CD14-positive monocyte (primary cell): ENCODE measurements around the gene ADAT1. TPM values are rescaled to one million over a fixed set of nuclear protein-coding genes. Genes with fewer than 3 reads are reported as not detected.

Experiments used
- DNase-seq, 3 donors: peaks; one replicate each; pipeline ENCODE4 v3.0.0-alpha.2; 2011 to 2022
- H2AFZ ChIP-seq: 2 replicates; pipeline ENCODE4 v1.6.0; 2012; ENCODE audit warnings: mild to moderate bottlenecking, low read depth, low read length, inconsistent platforms; ENCODE audit not compliant: insufficient read depth, poor library complexity, severe bottlenecking
- H3K27ac ChIP-seq, 2 donors: 1 replicate in 1 of 2; 2 replicates in 1 of 2; pipeline ENCODE4 v1.5.1; 2012 to 2013; ENCODE audit warnings: low read length in 2 of 2, control low read depth in 1 of 2, inconsistent platforms in 1 of 2, low read depth in 1 of 2, mild to moderate bottlenecking in 1 of 2
- H3K27me3 ChIP-seq, 2 donors: one replicate each; pipeline versions ENCODE4 v1.6.0 to v1.6.1; 2011 to 2013; ENCODE audit warnings: low read length in 2 of 2; ENCODE audit not compliant: control insufficient read depth in 2 of 2, insufficient read depth in 2 of 2
- H3K36me3 ChIP-seq, 2 donors: replicated peaks in 1 of 2; 1 replicate in 1 of 2; 2 replicates in 1 of 2; pipeline versions ENCODE4 v1.5.1 to v1.6.1; 2012 to 2013; ENCODE audit warnings: low read length in 2 of 2, control low read depth in 1 of 2, inconsistent platforms in 1 of 2, mild to moderate bottlenecking in 1 of 2; ENCODE audit not compliant: insufficient read depth in 2 of 2, control insufficient read depth in 1 of 2
- H3K4me1 ChIP-seq, 2 donors: 1 replicate in 1 of 2; 2 replicates in 1 of 2; pipeline versions ENCODE4 v1.5.1 to v1.6.1; 2012 to 2013; ENCODE audit warnings: low read length in 2 of 2, control low read depth in 1 of 2, inconsistent platforms in 1 of 2, mild to moderate bottlenecking in 1 of 2, moderate library complexity in 1 of 2; ENCODE audit not compliant: insufficient read depth in 2 of 2, control insufficient read depth in 1 of 2
- H3K4me2 ChIP-seq: replicated peaks from 2 replicates; pipeline ENCODE3; 2012; ENCODE audit warnings: low read length, moderate library complexity, mild to moderate bottlenecking; ENCODE audit not compliant: poor library complexity, severe bottlenecking; ENCODE audit errors: extremely low read depth
- H3K4me3 ChIP-seq, 3 experiments: fragments of 200-600 bp in 1 of 3; sonication (generic) in 1 of 3; replicated peaks in 1 of 3; 1 replicate in 2 of 3; 2 replicates in 1 of 3; pipeline ENCODE4 v1.5.1; 2011 to 2013; ENCODE audit warnings: low read length in 3 of 3, mild to moderate bottlenecking in 3 of 3, control low read depth in 2 of 3, low read depth in 2 of 3, inconsistent platforms in 1 of 3, moderate library complexity in 1 of 3
- H3K79me2 ChIP-seq: 2 replicates; pipeline ENCODE4 v1.6.0; 2012; ENCODE audit warnings: mild to moderate bottlenecking, control low read depth, inconsistent platforms, low read length, moderate library complexity; ENCODE audit not compliant: insufficient read depth
- H3K9ac ChIP-seq: 2 replicates; pipeline ENCODE4 v1.6.0; 2017; ENCODE audit warnings: low read length, mild to moderate bottlenecking; ENCODE audit not compliant: insufficient read depth, poor library complexity, severe bottlenecking
- H3K9me3 ChIP-seq, 2 donors: replicated peaks in 1 of 2; 1 replicate in 1 of 2; 2 replicates in 1 of 2; pipeline versions ENCODE4 v1.5.1 to v1.6.1; 2012 to 2013; ENCODE audit warnings: low read length in 2 of 2, control low read depth in 1 of 2; ENCODE audit not compliant: control insufficient read depth in 1 of 2, insufficient read depth in 1 of 2
- H4K20me1 ChIP-seq: 2 replicates; pipeline ENCODE4 v1.6.0; 2012; ENCODE audit warnings: mild to moderate bottlenecking, low read length, control low read depth, moderate library complexity; ENCODE audit not compliant: insufficient read depth
- H3K27ac Mint-ChIP-seq, 7 donors: one replicate each; pipeline ENCODE4 v1.8.0; 2020; ENCODE audit warnings: mild to moderate bottlenecking in 7 of 7, mixed read lengths in 7 of 7, moderate library complexity in 6 of 7, inconsistent platforms in 2 of 7
- H3K27me3 Mint-ChIP-seq, 3 donors: one replicate each; pipeline ENCODE4 v1.8.0; 2021 to 2022; ENCODE audit warnings: low read depth in 3 of 3, mild to moderate bottlenecking in 3 of 3, mixed read lengths in 3 of 3, moderate library complexity in 3 of 3, inconsistent platforms in 1 of 3
- H3K36me3 Mint-ChIP-seq, 2 donors: one replicate each; pipeline ENCODE4 v1.8.0; 2020; ENCODE audit warnings: mixed read lengths in 2 of 2, inconsistent platforms in 1 of 2, mild to moderate bottlenecking in 1 of 2
- H3K4me1 Mint-ChIP-seq: one replicate; pipeline ENCODE4 v1.8.0; 2020; ENCODE audit warnings: mild to moderate bottlenecking, mixed read lengths
- H3K4me3 Mint-ChIP-seq, 2 donors: one replicate each; pipeline ENCODE4 v1.8.0; 2020; ENCODE audit warnings: mild to moderate bottlenecking in 2 of 2, mixed read lengths in 2 of 2, moderate library complexity in 1 of 2
- H3K9me3 Mint-ChIP-seq, 7 donors: one replicate each; pipeline ENCODE4 v1.8.0; 2020 to 2022; ENCODE audit warnings: mixed read lengths in 7 of 7, mild to moderate bottlenecking in 6 of 7, moderate library complexity in 6 of 7, inconsistent platforms in 2 of 7
- WGBS: methylation state at CpG from one replicate; pipeline ENCODE4 v1.1.5; 2013; ENCODE audit warnings: missing lambda C conversion rate; ENCODE audit not compliant: insufficient coverage; 5-methylcytosine and 5-hydroxymethylcytosine counted together
- intact Hi-C, 2 donors: fragments of 100-400 bp; cut with micrococcal nuclease; formaldehyde crosslinking; loops; one replicate each; pipeline versions ENCODE4 v1.15.0 to v1.15.1; 2023
- polyA plus RNA-seq, 3 donors: library from polyadenylated mRNA; depleted of rRNA in 1 of 3; unstranded in 2 of 3; stranded (reverse) in 1 of 3; fragments of 300-500 nt in 2 of 3; fragments of >200 nt in 1 of 3; fragmentation: Illumina TruSeq in 2 of 3; gene quantifications; 1 replicate in 2 of 3; 2 replicates in 1 of 3; pipeline ENCODE4 v1.2.3, GENCODE V29; 2012 to 2021
- TF ChIP-seq, protein P1 (sequence below): fragments of 200-600 bp; IDR thresholded peaks from one replicate; pipeline ENCODE4 v1.8.0; 2022; ENCODE audit warnings: antibody characterized with exemption, mild to moderate bottlenecking

The ADAT1 gene
- polyA plus RNA-seq, 3 donors = 16.8 to 18.9 (median 17.8) TPM

DNA sequence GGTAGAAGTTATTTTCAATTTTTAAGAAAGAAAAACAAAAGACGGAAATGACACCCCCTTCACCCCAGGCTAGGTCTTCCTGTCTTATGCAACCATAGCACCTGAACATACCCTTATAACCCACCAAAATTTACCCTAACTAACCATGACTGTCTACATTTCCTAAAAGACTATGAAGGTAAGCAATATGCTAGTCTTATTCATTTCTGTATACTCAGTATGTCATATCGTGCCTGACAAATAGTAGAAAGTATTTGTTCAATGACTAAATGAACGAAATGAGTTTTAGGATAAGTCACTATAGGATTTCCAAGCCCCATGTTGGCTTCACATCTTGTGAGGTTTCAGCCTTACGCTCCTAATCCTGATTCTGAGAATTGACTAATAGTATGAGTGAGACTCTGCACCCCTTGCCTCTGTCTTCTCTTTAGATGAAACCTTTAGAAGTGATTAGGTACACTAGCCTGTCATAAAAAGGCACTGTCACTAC lies 6.5 kb downstream of the ADAT1 start:
- Histone ChIP-seq H3K27ac (no peak overlapping the region), H3K36me3 (peaks cover 54 to 89% of the 10 kb centered on the region in 2 donors)

DNA sequence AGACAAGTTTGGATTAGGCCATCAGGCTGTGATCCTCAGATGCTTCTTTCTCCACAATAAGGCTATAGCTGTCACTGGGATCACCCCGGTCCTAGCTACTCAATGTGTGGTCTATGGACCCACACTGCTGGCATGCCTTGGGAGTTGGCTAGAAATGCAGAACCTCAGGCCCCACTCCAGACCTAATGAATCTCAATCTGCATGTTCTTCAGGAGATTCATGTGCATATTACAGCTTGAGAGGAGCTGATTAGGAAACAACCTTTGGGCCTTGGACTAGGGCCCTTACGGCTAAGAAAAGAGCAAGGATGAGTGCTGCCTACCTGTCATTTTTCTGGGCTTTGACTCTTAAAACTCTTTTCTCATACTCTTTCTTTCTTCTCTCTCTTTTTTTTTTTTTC lies 7.5 kb downstream of the ADAT1 start:
- no peaks in the 10 kb centered on the region for H3K79me2 ChIP-seq
- H3K27ac Mint-ChIP-seq = peak overlapping the region in 1 of 7 donors; percentile 3
- H3K36me3 ChIP-seq = peaks cover 57 to 99% of the 10 kb centered on the region in 2 donors
- intact Hi-C loops = no loop called here
- WGBS = 100% methylated on average over 1 of the region's 2 CpGs
- H2AFZ ChIP-seq = no peak overlapping the region
- TF ChIP-seq, protein P1, sequence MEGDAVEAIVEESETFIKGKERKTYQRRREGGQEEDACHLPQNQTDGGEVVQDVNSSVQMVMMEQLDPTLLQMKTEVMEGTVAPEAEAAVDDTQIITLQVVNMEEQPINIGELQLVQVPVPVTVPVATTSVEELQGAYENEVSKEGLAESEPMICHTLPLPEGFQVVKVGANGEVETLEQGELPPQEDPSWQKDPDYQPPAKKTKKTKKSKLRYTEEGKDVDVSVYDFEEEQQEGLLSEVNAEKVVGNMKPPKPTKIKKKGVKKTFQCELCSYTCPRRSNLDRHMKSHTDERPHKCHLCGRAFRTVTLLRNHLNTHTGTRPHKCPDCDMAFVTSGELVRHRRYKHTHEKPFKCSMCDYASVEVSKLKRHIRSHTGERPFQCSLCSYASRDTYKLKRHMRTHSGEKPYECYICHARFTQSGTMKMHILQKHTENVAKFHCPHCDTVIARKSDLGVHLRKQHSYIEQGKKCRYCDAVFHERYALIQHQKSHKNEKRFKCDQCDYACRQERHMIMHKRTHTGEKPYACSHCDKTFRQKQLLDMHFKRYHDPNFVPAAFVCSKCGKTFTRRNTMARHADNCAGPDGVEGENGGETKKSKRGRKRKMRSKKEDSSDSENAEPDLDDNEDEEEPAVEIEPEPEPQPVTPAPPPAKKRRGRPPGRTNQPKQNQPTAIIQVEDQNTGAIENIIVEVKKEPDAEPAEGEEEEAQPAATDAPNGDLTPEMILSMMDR = no peak
- H3K9ac ChIP-seq = no peak overlapping the region
- peaks cover 0 to 3% of the 10 kb centered on the region in 2 donors for H3K4me1 ChIP-seq
- no peak overlapping the region for H3K4me3 ChIP-seq
- H3K9me3 ChIP-seq = no peaks in the 10 kb centered on the region
- no peaks in the 10 kb centered on the region for H3K27me3 ChIP-seq
- peaks cover 67 to 90% of the 10 kb centered on the region in 2 donors for H3K36me3 Mint-ChIP-seq
- DNase-seq = no peak
- H3K27me3 Mint-ChIP-seq = peaks cover 0 to 1% (median 0%) of the 10 kb centered on the region in 3 donors
- H3K9me3 Mint-ChIP-seq = no peaks in the 10 kb centered on the region
- H3K4me2 ChIP-seq = no peak overlapping the region
- H3K4me1 Mint-ChIP-seq = peaks cover 7% of the 10 kb centered on the region
- no peaks in the 10 kb centered on the region for H4K20me1 ChIP-seq
- no peak overlapping the region for H3K4me3 Mint-ChIP-seq
- H3K27ac ChIP-seq = no peak overlapping the region

More for the DNA sequence above, 6.5 kb downstream of the ADAT1 start:
- Histone ChIP-seq H3K79me2 (no peaks in the 10 kb centered on the region), H3K4me1 (peaks cover 0 to 10% of the 10 kb centered on the region in 2 donors), H3K9ac (no peak overlapping the region), H2AFZ (no peak overlapping the region), H4K20me1 (no peaks in the 10 kb centered on the region), H3K9me3 (no peaks in the 10 kb centered on the region), H3K4me3 (no peak overlapping the region), H3K27me3 (no peaks in the 10 kb centered on the region), H3K4me2 (no peak overlapping the region)
- WGBS = 86% methylated on average over 1 of the region's 4 CpGs
- intact Hi-C loops = no loop called here
- H3K4me1 Mint-ChIP-seq = peaks cover 14% of the 10 kb centered on the region
- TF ChIP-seq, protein P1 = no peak
- no peak overlapping the region for H3K4me3 Mint-ChIP-seq
- no peak for DNase-seq
- H3K27me3 Mint-ChIP-seq = peaks cover 0 to 1% (median 0%) of the 10 kb centered on the region in 3 donors
- no peak overlapping the region for H3K27ac Mint-ChIP-seq
- H3K9me3 Mint-ChIP-seq = no peaks in the 10 kb centered on the region
- H3K36me3 Mint-ChIP-seq = peaks cover 66 to 82% of the 10 kb centered on the region in 2 donors
